Measurements from ENCODE around the gene ZXDB.
A peak's percentile ranks its signal among the peaks of the same experiment; 100 is the strongest.

GRCh38 chrX:57573754-57574153, 18.1 kb upstream of the ZXDB start:
- TF ChIP-seq, protein P1, sequence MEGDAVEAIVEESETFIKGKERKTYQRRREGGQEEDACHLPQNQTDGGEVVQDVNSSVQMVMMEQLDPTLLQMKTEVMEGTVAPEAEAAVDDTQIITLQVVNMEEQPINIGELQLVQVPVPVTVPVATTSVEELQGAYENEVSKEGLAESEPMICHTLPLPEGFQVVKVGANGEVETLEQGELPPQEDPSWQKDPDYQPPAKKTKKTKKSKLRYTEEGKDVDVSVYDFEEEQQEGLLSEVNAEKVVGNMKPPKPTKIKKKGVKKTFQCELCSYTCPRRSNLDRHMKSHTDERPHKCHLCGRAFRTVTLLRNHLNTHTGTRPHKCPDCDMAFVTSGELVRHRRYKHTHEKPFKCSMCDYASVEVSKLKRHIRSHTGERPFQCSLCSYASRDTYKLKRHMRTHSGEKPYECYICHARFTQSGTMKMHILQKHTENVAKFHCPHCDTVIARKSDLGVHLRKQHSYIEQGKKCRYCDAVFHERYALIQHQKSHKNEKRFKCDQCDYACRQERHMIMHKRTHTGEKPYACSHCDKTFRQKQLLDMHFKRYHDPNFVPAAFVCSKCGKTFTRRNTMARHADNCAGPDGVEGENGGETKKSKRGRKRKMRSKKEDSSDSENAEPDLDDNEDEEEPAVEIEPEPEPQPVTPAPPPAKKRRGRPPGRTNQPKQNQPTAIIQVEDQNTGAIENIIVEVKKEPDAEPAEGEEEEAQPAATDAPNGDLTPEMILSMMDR (IDR thresholded peaks at IDR 0.05; ENCODE audit: poor library complexity): peak; percentile 43
- no peak for TF ChIP-seq EZH2 (IDR thresholded peaks at IDR 0.05; ENCODE audit: borderline replicate concordance)
- TF ChIP-seq EZH2phosphoT487 (IDR thresholded peaks at IDR 0.05; ENCODE audit: low read depth, severe bottlenecking, unreplicated experiment): no peak

Data from hepatocyte (in vitro differentiated cells).